Measurements from ENCODE around the gene CSAD.
A peak's percentile ranks its signal among the peaks of the same experiment; 100 is the strongest.

The CSAD gene

GRCh38 chr12:53225635-53226424 lies 45.1 kb upstream of the CSAD start:
- TF ChIP-seq CTCF (conservative IDR thresholded peaks at IDR 0.05; ENCODE audit: low read length), result no peak
- no peak for DNase-seq (ENCODE audit: low read depth)
- no peak overlapping the region for H3K4me3 ChIP-seq (ENCODE audit: low read length)

GRCh38 chr12:53224897-53225634 lies 44.3 kb upstream of the CSAD start:
- H3K4me3 ChIP-seq (ENCODE audit: low read length), result no peak overlapping the region
- TF ChIP-seq CTCF (conservative IDR thresholded peaks at IDR 0.05; ENCODE audit: low read length), result no peak
- DNase-seq (ENCODE audit: low read depth), result peak; percentile 47

- DNase-seq (ENCODE audit: low read depth), result no peak
- H3K4me3 ChIP-seq (ENCODE audit: low read length), result no peak overlapping the region
- peak; percentile 35 for TF ChIP-seq CTCF (conservative IDR thresholded peaks at IDR 0.05; ENCODE audit: low read length)
These were observed 43.6 kb upstream of the CSAD start for GRCh38 chr12:53224061-53224896.

GRCh38 chr12:53223389-53224060 lies 42.8 kb upstream of the CSAD start:
- H3K4me3 ChIP-seq (ENCODE audit: low read length), result peak overlapping the region; percentile 29
- DNase-seq (ENCODE audit: low read depth), result peak; percentile 73
- TF ChIP-seq CTCF (conservative IDR thresholded peaks at IDR 0.05; ENCODE audit: low read length), result no peak

- DNase-seq (ENCODE audit: low read depth), result no peak
- no peak overlapping the region; the same call in 1 of the 2 replicates for H3K4me3 ChIP-seq (ENCODE audit: low read length)
- TF ChIP-seq CTCF (conservative IDR thresholded peaks at IDR 0.05; ENCODE audit: low read length), result no peak
These were observed 42.1 kb upstream of the CSAD start for GRCh38 chr12:53222806-53223261.

GRCh38 chr12:53222170-53222721 lies 41.5 kb upstream of the CSAD start:
- no peak for TF ChIP-seq CTCF (conservative IDR thresholded peaks at IDR 0.05; ENCODE audit: low read length)
- H3K4me3 ChIP-seq (ENCODE audit: low read length), result peak overlapping the region; percentile 48
- peak; percentile 76 for DNase-seq (ENCODE audit: low read depth)
